Measurements from ENCODE around the gene GPR18.

DNA sequence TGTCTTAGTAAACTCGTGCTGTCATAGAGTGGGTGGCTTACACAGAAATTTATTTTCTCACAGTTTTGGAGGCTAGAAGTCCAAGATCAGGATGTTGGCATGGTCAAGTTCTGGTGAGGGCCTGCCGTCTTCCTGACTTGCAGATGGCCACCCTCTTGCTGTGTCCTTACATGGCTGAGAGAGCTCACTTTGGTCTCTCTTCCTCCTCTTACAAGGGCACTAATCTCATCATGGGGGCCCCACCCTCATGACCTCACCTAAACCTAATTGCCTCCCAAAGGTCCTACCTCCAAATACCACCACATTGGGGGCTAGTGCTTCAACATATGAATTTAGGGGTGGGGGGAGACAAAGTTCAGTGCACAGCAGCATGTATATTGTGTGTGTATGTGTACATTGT is 14.3 kb upstream of the GPR18 start:
- TF ChIP-seq CTCF (IDR thresholded peaks at IDR 0.05) (no peak), POLR2A (IDR thresholded peaks at IDR 0.05) (no peak)

All from uterus (tissue), 2 donors.